Esophagus squamous epithelium (tissue), 5 donors: ENCODE data around the gene SECISBP2L. TPM values are rescaled to one million over a fixed set of nuclear protein-coding genes. Genes with fewer than 3 reads are reported as not detected.

Experiments
- DNase-seq: peaks from one replicate; lab custom pipeline; 2025; lab: John Stamatoyannopoulos, UW
- H3K27ac ChIP-seq, 4 donors: fragments of 200-600 bp; sonication (generic); one replicate each; pipeline ENCODE4 v1.5.1; 2016 to 2019; ENCODE audit warnings: mild to moderate bottlenecking in 1 of 4
- H3K27me3 ChIP-seq, 4 donors: fragments of 200-600 bp; sonication (generic); 1 replicate in 3 of 4; 2 replicates in 1 of 4; pipeline versions ENCODE4 v1.5.1 to v1.6.0; 2017 to 2021; ENCODE audit warnings: antibody characterized with exemption in 1 of 4
- H3K36me3 ChIP-seq, 3 donors: fragments of 200-600 bp; sonication (generic); one replicate each; pipeline ENCODE4 v1.5.1; 2016 to 2019
- H3K4me1 ChIP-seq, 3 donors: fragments of 200-600 bp; sonication (generic); one replicate each; pipeline ENCODE4 v1.5.1; 2017 to 2019
- H3K4me3 ChIP-seq, 4 donors: fragments of 200-600 bp; sonication (generic); 1 replicate in 3 of 4; 2 replicates in 1 of 4; pipeline ENCODE4 v1.5.1; 2016 to 2019; ENCODE audit warnings: mild to moderate bottlenecking in 2 of 4, moderate library complexity in 1 of 4
- H3K9me3 ChIP-seq, 3 donors: fragments of 200-600 bp; sonication (generic); one replicate each; pipeline ENCODE4 v1.5.1; 2016 to 2019
- POLR2A ChIP-seq, 4 donors: fragments of 450-650 bp; IDR thresholded peaks; one replicate each; pipeline ENCODE4 v1.6.1; 2017; ENCODE audit warnings: antibody characterized with exemption in 4 of 4, mild to moderate bottlenecking in 4 of 4, moderate library complexity in 3 of 4
- WGBS, 2 donors: methylation state at CpG; one replicate each; pipeline ENCODE4 v1.1.5; 2018; 5-methylcytosine and 5-hydroxymethylcytosine counted together
- intact Hi-C: fragments of 100-400 bp; cut with DNase I; formaldehyde crosslinking; loops from one replicate; pipeline ENCODE4 v1.15.0; 2022
- total RNA-seq, 4 donors: library from RNA; depleted of rRNA; stranded (reverse); fragments of >200 nt; gene quantifications; one replicate each; pipeline ENCODE4 v1.1.0, GENCODE V29; 2016
- TF ChIP-seq, protein P1 (sequence below), 6 experiments: fragments of 450-650 bp in 4 of 6; fragments of 200-600 bp in 2 of 6; sonication (generic) in 2 of 6; IDR thresholded peaks; one replicate each; pipeline ENCODE4 v1.5.1; 2016 to 2019; ENCODE audit warnings: antibody characterized with exemption in 6 of 6, mild to moderate bottlenecking in 4 of 6, moderate library complexity in 4 of 6
- donor health status: DM: yes; HTN: yes; CAD: no.

SECISBP2L gene
- total RNA-seq, 4 donors from 2014 or later = 15.1 to 33.0 (median 20.3) TPM

- no peaks in the 10 kb centered on the region for H3K4me1 ChIP-seq
- DNase-seq = no peak
- H3K9me3 ChIP-seq = no peaks in the 10 kb centered on the region
- H3K27me3 ChIP-seq = no peaks in the 10 kb centered on the region
- H3K27ac ChIP-seq = no peak overlapping the region
- intact Hi-C loops = no loop called here
- H3K36me3 ChIP-seq = peaks cover 0 to 70% (median 6%) of the 10 kb centered on the region in 3 donors
- TF ChIP-seq, protein P1, sequence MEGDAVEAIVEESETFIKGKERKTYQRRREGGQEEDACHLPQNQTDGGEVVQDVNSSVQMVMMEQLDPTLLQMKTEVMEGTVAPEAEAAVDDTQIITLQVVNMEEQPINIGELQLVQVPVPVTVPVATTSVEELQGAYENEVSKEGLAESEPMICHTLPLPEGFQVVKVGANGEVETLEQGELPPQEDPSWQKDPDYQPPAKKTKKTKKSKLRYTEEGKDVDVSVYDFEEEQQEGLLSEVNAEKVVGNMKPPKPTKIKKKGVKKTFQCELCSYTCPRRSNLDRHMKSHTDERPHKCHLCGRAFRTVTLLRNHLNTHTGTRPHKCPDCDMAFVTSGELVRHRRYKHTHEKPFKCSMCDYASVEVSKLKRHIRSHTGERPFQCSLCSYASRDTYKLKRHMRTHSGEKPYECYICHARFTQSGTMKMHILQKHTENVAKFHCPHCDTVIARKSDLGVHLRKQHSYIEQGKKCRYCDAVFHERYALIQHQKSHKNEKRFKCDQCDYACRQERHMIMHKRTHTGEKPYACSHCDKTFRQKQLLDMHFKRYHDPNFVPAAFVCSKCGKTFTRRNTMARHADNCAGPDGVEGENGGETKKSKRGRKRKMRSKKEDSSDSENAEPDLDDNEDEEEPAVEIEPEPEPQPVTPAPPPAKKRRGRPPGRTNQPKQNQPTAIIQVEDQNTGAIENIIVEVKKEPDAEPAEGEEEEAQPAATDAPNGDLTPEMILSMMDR (IDR thresholded peaks at IDR 0.05) = no peak
- WGBS, 2 donors = 88 to 98% methylated on average over 2 of the region's 2 CpGs
- no peak overlapping the region for H3K4me3 ChIP-seq
Measured at GRCh38 chr15:48999314-48999713, 46.9 kb downstream of the SECISBP2L start.

DNA sequence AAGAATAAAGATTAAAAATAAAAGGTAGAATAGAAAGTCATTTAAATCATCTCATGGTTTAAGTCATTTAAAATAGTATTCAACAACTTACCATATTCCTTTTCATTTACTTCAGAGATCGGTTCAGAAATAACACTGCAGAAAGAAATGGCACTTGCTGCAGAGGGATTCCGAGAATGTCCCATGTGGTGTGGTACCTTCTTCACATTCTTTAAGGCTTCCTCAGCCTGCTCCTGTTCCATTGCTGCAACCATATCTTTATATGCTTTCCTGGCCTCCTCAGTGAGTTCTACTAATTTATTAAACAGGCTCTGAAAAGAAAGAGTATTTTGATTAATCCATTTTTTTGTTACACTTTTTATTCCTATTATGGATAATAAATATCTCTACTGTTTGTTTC, 50.0 kb downstream of the SECISBP2L start:
- Histone ChIP-seq H3K27me3 (no peaks in the 10 kb centered on the region), H3K9me3 (no peaks in the 10 kb centered on the region), H3K4me3 (no peak overlapping the region), H3K36me3 (peaks cover 3 to 99% (median 6%) of the 10 kb centered on the region in 3 donors), H3K27ac (no peak overlapping the region), H3K4me1 (no peaks in the 10 kb centered on the region)
- WGBS, 2 donors = 93 to 98% methylated on average over 2 of the region's 2 CpGs
- no peak for DNase-seq
- TF ChIP-seq, protein P1 (IDR thresholded peaks at IDR 0.05) = no peak
- no peak for TF ChIP-seq POLR2A (IDR thresholded peaks at IDR 0.05)
- intact Hi-C loops = no loop called here

- intact Hi-C loops = no loop called here
- no peak for TF ChIP-seq POLR2A (IDR thresholded peaks at IDR 0.05)
- TF ChIP-seq, protein P1 (IDR thresholded peaks at IDR 0.05) = no peak
- no peak for DNase-seq
- Histone ChIP-seq H3K4me3 (no peak overlapping the region), H3K36me3 (peaks cover 3 to 82% (median 11%) of the 10 kb centered on the region in 3 donors), H3K27me3 (no peaks in the 10 kb centered on the region), H3K4me1 (no peaks in the 10 kb centered on the region), H3K9me3 (no peaks in the 10 kb centered on the region), H3K27ac (no peak overlapping the region)
Measured at GRCh38 chr15:48993380-48993779, 52.9 kb downstream of the SECISBP2L start.

GRCh38 chr15:48992545-48992944, 53.7 kb downstream of the SECISBP2L start:
- peaks cover 3 to 82% (median 11%) of the 10 kb centered on the region in 3 donors for H3K36me3 ChIP-seq

DNA sequence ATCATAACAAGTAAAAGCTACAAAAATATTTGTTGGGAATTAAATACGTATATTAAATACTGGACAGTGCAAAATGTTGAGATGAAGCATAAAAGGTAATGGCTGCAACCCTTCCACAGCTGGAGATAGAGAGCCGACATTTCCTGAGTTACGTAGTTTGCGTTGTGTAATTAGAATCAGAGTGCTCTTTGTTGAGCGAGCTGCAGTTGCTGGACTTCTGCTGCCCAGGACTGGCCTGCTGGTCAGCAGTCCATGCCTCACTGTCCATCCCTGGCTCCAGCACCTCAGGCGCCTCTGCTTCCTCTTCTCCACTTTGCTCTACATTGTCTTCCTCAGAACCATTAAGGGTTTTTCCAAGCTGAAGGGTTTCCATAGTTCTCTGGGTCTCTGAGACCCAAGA, 54.1 kb downstream of the SECISBP2L start:
- H3K27ac ChIP-seq = no peak overlapping the region
- WGBS, 2 donors = 91 to 95% methylated on average over 6 of the region's 6 CpGs
- no peak overlapping the region for H3K4me3 ChIP-seq
- TF ChIP-seq POLR2A (IDR thresholded peaks at IDR 0.05) = no peak
- TF ChIP-seq, protein P1 (IDR thresholded peaks at IDR 0.05) = no peak
- H3K36me3 ChIP-seq = peaks cover 3 to 78% (median 9%) of the 10 kb centered on the region in 3 donors
- no peaks in the 10 kb centered on the region for H3K4me1 ChIP-seq
- intact Hi-C loops = no loop called here
- H3K27me3 ChIP-seq = no peaks in the 10 kb centered on the region
- DNase-seq = no peak
- no peaks in the 10 kb centered on the region for H3K9me3 ChIP-seq

More at GRCh38 chr15:48992545-48992944, 53.7 kb downstream of the SECISBP2L start:
- intact Hi-C loops = no loop called here
- 91 to 93% methylated on average over 1 of the region's 1 CpG for WGBS, 2 donors
- Histone ChIP-seq H3K9me3 (no peaks in the 10 kb centered on the region), H3K4me1 (no peaks in the 10 kb centered on the region), H3K27me3 (no peaks in the 10 kb centered on the region), H3K27ac (no peak overlapping the region), H3K4me3 (no peak overlapping the region)
- TF ChIP-seq POLR2A (IDR thresholded peaks at IDR 0.05) = no peak
- TF ChIP-seq, protein P1 (IDR thresholded peaks at IDR 0.05) = no peak
- DNase-seq = no peak
